ENCODE results near the gene LANCL2.

DNA sequence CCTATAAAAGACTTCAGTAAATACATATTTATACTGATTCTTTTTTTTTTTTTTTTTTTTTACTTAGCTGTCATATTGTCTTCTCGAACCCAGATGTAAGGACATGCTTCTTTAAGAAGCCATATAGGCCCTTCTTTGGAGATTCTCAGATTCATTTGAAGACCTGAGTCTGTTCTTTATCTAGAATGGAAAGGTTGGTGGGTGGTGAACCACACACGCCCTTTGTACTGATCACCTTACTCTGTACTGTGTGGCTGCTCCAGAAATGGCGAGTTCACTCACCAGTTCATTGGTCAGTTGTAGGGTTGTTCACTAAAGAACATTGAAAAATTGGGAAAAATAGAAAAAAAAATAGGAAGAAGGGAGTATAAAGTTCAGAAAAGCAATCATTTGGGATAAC, 32.5 kb downstream of the LANCL2 start:
- TF ChIP-seq, protein P1, sequence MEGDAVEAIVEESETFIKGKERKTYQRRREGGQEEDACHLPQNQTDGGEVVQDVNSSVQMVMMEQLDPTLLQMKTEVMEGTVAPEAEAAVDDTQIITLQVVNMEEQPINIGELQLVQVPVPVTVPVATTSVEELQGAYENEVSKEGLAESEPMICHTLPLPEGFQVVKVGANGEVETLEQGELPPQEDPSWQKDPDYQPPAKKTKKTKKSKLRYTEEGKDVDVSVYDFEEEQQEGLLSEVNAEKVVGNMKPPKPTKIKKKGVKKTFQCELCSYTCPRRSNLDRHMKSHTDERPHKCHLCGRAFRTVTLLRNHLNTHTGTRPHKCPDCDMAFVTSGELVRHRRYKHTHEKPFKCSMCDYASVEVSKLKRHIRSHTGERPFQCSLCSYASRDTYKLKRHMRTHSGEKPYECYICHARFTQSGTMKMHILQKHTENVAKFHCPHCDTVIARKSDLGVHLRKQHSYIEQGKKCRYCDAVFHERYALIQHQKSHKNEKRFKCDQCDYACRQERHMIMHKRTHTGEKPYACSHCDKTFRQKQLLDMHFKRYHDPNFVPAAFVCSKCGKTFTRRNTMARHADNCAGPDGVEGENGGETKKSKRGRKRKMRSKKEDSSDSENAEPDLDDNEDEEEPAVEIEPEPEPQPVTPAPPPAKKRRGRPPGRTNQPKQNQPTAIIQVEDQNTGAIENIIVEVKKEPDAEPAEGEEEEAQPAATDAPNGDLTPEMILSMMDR (IDR thresholded peaks at IDR 0.05), result no peak
- TF ChIP-seq POLR2A (IDR thresholded peaks at IDR 0.05) (no peak), POLR2AphosphoS5 (IDR thresholded peaks at IDR 0.05) (no peak), EP300 (IDR thresholded peaks at IDR 0.05) (no peak)

Measured in stomach (tissue), 4 donors.